Liver (tissue), 9 donors: ENCODE data around the gene TPK1. TPM values are rescaled to one million over a fixed set of nuclear protein-coding genes. Genes with fewer than 3 reads are reported as not detected.

Source experiments
- DNase-seq: peaks from one replicate; pipeline ENCODE4 v3.0.0-alpha.2; 2017; ENCODE audit warnings: low spot score
- H3K27ac ChIP-seq, 2 donors: one replicate each; pipeline ENCODE4 v1.7.0; 2013; ENCODE audit warnings: inconsistent platforms in 2 of 2, low read length in 2 of 2, control low read depth in 1 of 2, low read depth in 1 of 2, mild to moderate bottlenecking in 1 of 2
- H3K27me3 ChIP-seq, 4 donors: one replicate each; pipeline versions ENCODE4 v1.6.1 to v1.7.0; 2013; ENCODE audit warnings: low read length in 3 of 4, inconsistent platforms in 1 of 4, mild to moderate bottlenecking in 1 of 4, moderate library complexity in 1 of 4; ENCODE audit not compliant: control insufficient read depth in 4 of 4, insufficient read depth in 4 of 4
- H3K36me3 ChIP-seq, 4 donors: one replicate each; pipeline versions ENCODE4 v1.6.1 to v1.7.0; 2013; ENCODE audit warnings: low read length in 3 of 4, mild to moderate bottlenecking in 3 of 4, low read depth in 1 of 4, moderate library complexity in 1 of 4; ENCODE audit not compliant: control insufficient read depth in 4 of 4, insufficient read depth in 3 of 4
- H3K4me1 ChIP-seq, 4 donors: one replicate each; pipeline versions ENCODE4 v1.6.1 to v1.7.0; 2013; ENCODE audit warnings: low read length in 3 of 4, mild to moderate bottlenecking in 3 of 4, moderate library complexity in 1 of 4; ENCODE audit not compliant: control insufficient read depth in 4 of 4, insufficient read depth in 4 of 4
- H3K4me3 ChIP-seq, 3 donors: one replicate each; pipeline versions ENCODE4 v1.6.1 to v1.7.0; 2013; ENCODE audit warnings: low read length in 3 of 3, control low read depth in 1 of 3, low read depth in 1 of 3, mild to moderate bottlenecking in 1 of 3
- H3K9ac ChIP-seq, 2 donors: one replicate each; pipeline ENCODE4 v1.7.0; 2013; ENCODE audit warnings: low read length in 2 of 2, mild to moderate bottlenecking in 2 of 2, moderate library complexity in 2 of 2, control low read depth in 1 of 2, low read depth in 1 of 2
- H3K9me3 ChIP-seq, 4 donors: one replicate each; pipeline versions ENCODE4 v1.6.1 to v1.7.0; 2013; ENCODE audit warnings: low read length in 3 of 4; ENCODE audit not compliant: control insufficient read depth in 4 of 4
- CTCF ChIP-seq: fragments of 150-350 bp; IDR thresholded peaks from 2 replicates; pipeline ENCODE4 v1.5.1; 2017; ENCODE audit warnings: improper control_type of control experiment, low read depth, low read length; ENCODE audit not compliant: missing input control
- EGR1 ChIP-seq, 2 donors: IDR thresholded peaks; 2 replicates each; pipeline ENCODE4 v1.6.1; 2016 to 2018; ENCODE audit warnings: antibody characterized with exemption in 2 of 2, low read depth in 2 of 2
- FOXA1 ChIP-seq: IDR thresholded peaks from 2 replicates; pipeline ENCODE4 v1.6.1; 2016; ENCODE audit warnings: antibody characterized with exemption
- FOXA2 ChIP-seq: IDR thresholded peaks from 2 replicates; pipeline ENCODE4 v1.6.1; 2016; ENCODE audit warnings: antibody characterized with exemption
- GABPA ChIP-seq, 2 donors: IDR thresholded peaks in 1 of 2; conservative IDR thresholded peaks in 1 of 2; 2 replicates each; pipeline ENCODE4 v1.6.1; 2016; ENCODE audit warnings: antibody characterized with exemption in 2 of 2, mild to moderate bottlenecking in 1 of 2, moderate library complexity in 1 of 2
- HNF4A ChIP-seq, 2 donors: conservative IDR thresholded peaks; 2 replicates each; pipeline ENCODE4 v1.6.1; 2016; ENCODE audit warnings: antibody characterized with exemption in 2 of 2, mild to moderate bottlenecking in 2 of 2
- HNF4G ChIP-seq: IDR thresholded peaks from 2 replicates; pipeline ENCODE4 v1.6.1; 2016; ENCODE audit warnings: antibody characterized with exemption
- JUND ChIP-seq, 2 donors: IDR thresholded peaks; 2 replicates each; pipeline ENCODE4 v1.6.1; 2016; ENCODE audit warnings: antibody characterized with exemption in 2 of 2
- NR2F2 ChIP-seq: IDR thresholded peaks from 2 replicates; pipeline ENCODE4 v1.6.1; 2016; ENCODE audit warnings: antibody characterized with exemption
- RAD21 ChIP-seq, 2 donors: IDR thresholded peaks; 2 replicates each; pipeline ENCODE4 v1.6.1; 2016; ENCODE audit warnings: antibody characterized with exemption in 2 of 2, mild to moderate bottlenecking in 2 of 2
- RXRA ChIP-seq, 2 donors: IDR thresholded peaks; 2 replicates each; pipeline ENCODE4 v1.6.1; 2017 to 2018; ENCODE audit warnings: antibody characterized with exemption in 2 of 2, mild to moderate bottlenecking in 1 of 2
- SP1 ChIP-seq: IDR thresholded peaks from 2 replicates; pipeline ENCODE4 v1.6.1; 2018; ENCODE audit warnings: antibody characterized with exemption, mild to moderate bottlenecking
- TAF1 ChIP-seq: conservative IDR thresholded peaks from 2 replicates; pipeline ENCODE4 v1.6.1; 2016; ENCODE audit warnings: antibody characterized with exemption, mild to moderate bottlenecking
- YY1 ChIP-seq: IDR thresholded peaks from 2 replicates; pipeline ENCODE4 v1.6.1; 2016; ENCODE audit warnings: antibody characterized with exemption, mild to moderate bottlenecking
- ZBTB33 ChIP-seq: IDR thresholded peaks from 2 replicates; pipeline ENCODE4 v1.6.1; 2016; ENCODE audit warnings: antibody characterized with exemption
- polyA plus RNA-seq, 2 donors: library from polyadenylated mRNA; stranded (reverse) in 1 of 2; unstranded in 1 of 2; fragments of 200-250 nt in 1 of 2; fragments of >200 nt in 1 of 2; fragmentation: Nextera tagmentation in 1 of 2; extraction: Ambion mirVana in 1 of 2; gene quantifications; one replicate each; pipeline versions ENCODE4 v1.2.1 to v1.2.3, GENCODE V29; 2013 to 2015
- total RNA-seq, 2 donors: library from RNA; depleted of rRNA; stranded (reverse); fragments of >200 nt; gene quantifications; one replicate each; pipeline ENCODE4 v1.2.3, GENCODE V29; 2014
- TF ChIP-seq, protein P1 (sequence below): IDR thresholded peaks from 2 replicates; pipeline ENCODE4 v1.6.1; 2016; ENCODE audit warnings: antibody characterized with exemption, mild to moderate bottlenecking
- TF ChIP-seq, protein P2 (sequence below): IDR thresholded peaks from 2 replicates; pipeline ENCODE4 v1.6.1; 2016; ENCODE audit warnings: antibody characterized with exemption
- TF ChIP-seq, protein P3 (sequence below): IDR thresholded peaks from 2 replicates; pipeline ENCODE4 v1.6.1; 2016; ENCODE audit warnings: antibody characterized with exemption
- donor health status: healthy.
- donor health status: healthy.
- donor health status: healthy.
- donor health status: healthy.
- donor health status: healthy.

Gene TPK1
- total and polyA plus RNA-seq, 4 donors = 2.2 to 7.5 (median 3.3) TPM

GRCh38 chr7:144415858-144416257, 420.0 kb downstream of the TPK1 start:
- H3K4me1 ChIP-seq = no peaks in the 10 kb centered on the region
- H3K27me3 ChIP-seq = no peaks in the 10 kb centered on the region
- H3K9ac ChIP-seq = no peak overlapping the region
- no peak for TF ChIP-seq ZBTB33
- no peak for TF ChIP-seq GABPA (IDR thresholded peaks at IDR 0.05 in 1 of 2, conservative IDR thresholded peaks at IDR 0.05 in 1 of 2)
- no peak for TF ChIP-seq TAF1
- no peak for TF ChIP-seq NR2F2
- TF ChIP-seq, protein P1, sequence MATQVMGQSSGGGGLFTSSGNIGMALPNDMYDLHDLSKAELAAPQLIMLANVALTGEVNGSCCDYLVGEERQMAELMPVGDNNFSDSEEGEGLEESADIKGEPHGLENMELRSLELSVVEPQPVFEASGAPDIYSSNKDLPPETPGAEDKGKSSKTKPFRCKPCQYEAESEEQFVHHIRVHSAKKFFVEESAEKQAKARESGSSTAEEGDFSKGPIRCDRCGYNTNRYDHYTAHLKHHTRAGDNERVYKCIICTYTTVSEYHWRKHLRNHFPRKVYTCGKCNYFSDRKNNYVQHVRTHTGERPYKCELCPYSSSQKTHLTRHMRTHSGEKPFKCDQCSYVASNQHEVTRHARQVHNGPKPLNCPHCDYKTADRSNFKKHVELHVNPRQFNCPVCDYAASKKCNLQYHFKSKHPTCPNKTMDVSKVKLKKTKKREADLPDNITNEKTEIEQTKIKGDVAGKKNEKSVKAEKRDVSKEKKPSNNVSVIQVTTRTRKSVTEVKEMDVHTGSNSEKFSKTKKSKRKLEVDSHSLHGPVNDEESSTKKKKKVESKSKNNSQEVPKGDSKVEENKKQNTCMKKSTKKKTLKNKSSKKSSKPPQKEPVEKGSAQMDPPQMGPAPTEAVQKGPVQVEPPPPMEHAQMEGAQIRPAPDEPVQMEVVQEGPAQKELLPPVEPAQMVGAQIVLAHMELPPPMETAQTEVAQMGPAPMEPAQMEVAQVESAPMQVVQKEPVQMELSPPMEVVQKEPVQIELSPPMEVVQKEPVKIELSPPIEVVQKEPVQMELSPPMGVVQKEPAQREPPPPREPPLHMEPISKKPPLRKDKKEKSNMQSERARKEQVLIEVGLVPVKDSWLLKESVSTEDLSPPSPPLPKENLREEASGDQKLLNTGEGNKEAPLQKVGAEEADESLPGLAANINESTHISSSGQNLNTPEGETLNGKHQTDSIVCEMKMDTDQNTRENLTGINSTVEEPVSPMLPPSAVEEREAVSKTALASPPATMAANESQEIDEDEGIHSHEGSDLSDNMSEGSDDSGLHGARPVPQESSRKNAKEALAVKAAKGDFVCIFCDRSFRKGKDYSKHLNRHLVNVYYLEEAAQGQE = no peak
- TF ChIP-seq, protein P2, sequence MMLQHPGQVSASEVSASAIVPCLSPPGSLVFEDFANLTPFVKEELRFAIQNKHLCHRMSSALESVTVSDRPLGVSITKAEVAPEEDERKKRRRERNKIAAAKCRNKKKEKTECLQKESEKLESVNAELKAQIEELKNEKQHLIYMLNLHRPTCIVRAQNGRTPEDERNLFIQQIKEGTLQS = no peak
- no peak for TF ChIP-seq FOXA2
- TF ChIP-seq, protein P3, sequence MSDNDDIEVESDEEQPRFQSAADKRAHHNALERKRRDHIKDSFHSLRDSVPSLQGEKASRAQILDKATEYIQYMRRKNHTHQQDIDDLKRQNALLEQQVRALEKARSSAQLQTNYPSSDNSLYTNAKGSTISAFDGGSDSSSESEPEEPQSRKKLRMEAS = no peak
- no peak for TF ChIP-seq FOXA1
- TF ChIP-seq JUND (IDR thresholded peaks at IDR 0.05) = no peak
- TF ChIP-seq EGR1 (IDR thresholded peaks at IDR 0.05; ENCODE audit: low read depth in 2 of 2) = no peak
- TF ChIP-seq HNF4G = no peak
- no peak for TF ChIP-seq SP1
- no peak for TF ChIP-seq YY1
- TF ChIP-seq RAD21 (IDR thresholded peaks at IDR 0.05) = no peak
- TF ChIP-seq CTCF = no peak
- no peak for TF ChIP-seq RXRA (IDR thresholded peaks at IDR 0.05)
- TF ChIP-seq HNF4A (conservative IDR thresholded peaks at IDR 0.05) = no peak
- H3K27ac ChIP-seq = no peak overlapping the region
- no peak overlapping the region for H3K4me3 ChIP-seq
- no peak for DNase-seq
- no peaks in the 10 kb centered on the region for H3K9me3 ChIP-seq
- no peaks in the 10 kb centered on the region for H3K36me3 ChIP-seq
